Neural progenitor cell (in vitro differentiated cells): ENCODE measurements around the gene LYPD6B.

Source experiments
- CTCF ChIP-seq: fragments of 200-600 bp; sonication (generic); IDR thresholded peaks from 2 replicates; pipeline ENCODE4 v1.5.1; 2017; ENCODE audit warnings: antibody characterized with exemption, mild to moderate bottlenecking
- EZH2phosphoT487 ChIP-seq: fragments of 200-600 bp; sonication (generic); IDR thresholded peaks from 2 replicates; pipeline ENCODE4 v1.6.1; 2017; ENCODE audit warnings: antibody characterized with exemption

DNA sequence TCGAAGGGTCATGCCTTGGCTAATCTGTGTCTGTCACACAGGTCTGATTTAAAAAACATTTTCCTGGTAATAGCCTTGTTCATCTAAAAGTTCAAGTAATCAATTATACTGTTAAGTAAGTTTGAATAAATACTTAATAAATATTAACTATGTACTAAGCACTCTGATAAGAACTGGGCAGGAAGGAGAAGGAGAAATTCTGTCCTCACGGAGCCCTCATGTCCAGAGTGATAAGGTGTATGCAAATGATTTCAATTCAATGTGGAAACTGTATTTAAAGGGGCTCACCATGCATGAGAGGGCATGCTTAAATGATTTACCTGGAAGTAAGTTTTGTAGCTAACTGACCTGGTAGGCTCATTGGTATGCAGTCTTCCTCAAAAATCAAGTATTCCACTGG is 197.9 kb downstream of the LYPD6B start:
- no peak for TF ChIP-seq EZH2phosphoT487
- TF ChIP-seq CTCF: no peak
